ENCODE measurements around the gene TAF12. TPM values are rescaled to one million over a fixed set of nuclear protein-coding genes. Genes with fewer than 3 reads are reported as not detected.
"Not testable (repeated sequence)": the region's sequence is repeated elsewhere in the genome, so short reads cannot be mapped to it uniquely, and the experiment has no call there.

Gene TAF12
- total and polyA plus RNA-seq, 4 donors = 15.2 to 29.3 (median 26.7) TPM

DNA sequence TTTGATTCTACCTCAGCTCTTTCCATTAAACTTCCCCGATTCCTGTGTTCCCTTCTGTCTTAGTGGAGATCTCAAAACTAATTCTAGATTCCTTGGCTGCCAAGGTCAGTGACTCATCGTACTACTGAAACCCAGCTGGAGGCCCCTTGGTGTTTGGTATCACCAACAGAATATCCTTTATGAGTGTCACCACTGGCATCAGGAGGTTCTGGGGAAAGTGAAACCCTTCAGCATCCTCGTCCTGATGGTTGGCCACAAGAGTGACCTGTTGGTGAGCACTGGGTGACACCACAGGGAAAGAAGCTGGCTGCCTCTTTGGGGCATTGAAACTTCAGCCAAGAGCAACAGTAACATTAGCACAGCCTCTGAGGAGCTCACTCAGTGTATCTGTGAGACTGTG, 41.2 kb downstream of the TAF12 start:
- Histone ChIP-seq H3K9me3 (ENCODE audit: control insufficient read depth in 4 of 4, insufficient read depth in 3 of 4, low read length in 3 of 4) (no peaks in the 10 kb centered on the region), H3K27me3 (ENCODE audit: control insufficient read depth in 3 of 3, insufficient read depth in 3 of 3, low read length in 2 of 3) (no peaks in the 10 kb centered on the region), H3K4me3 (no peak overlapping the region), H3K9ac (ENCODE audit: insufficient read depth in 1 of 2, low read length in 2 of 2) (no peak overlapping the region), H3K36me3 (ENCODE audit: control insufficient read depth in 4 of 4, insufficient read depth in 4 of 4, low read length in 4 of 4) (peaks cover 12 to 21% (median 18%) of the 10 kb centered on the region in 4 donors), H3K4me1 (ENCODE audit: control insufficient read depth in 5 of 5, insufficient read depth in 5 of 5, low read length in 5 of 5) (no peaks in the 10 kb centered on the region), H3K27ac (ENCODE audit: low read depth in 1 of 2, low read length in 1 of 2) (no peak overlapping the region)
- WGBS, 2 donors = 71 to 92% methylated on average over 3 of the region's 3 CpGs
- TF ChIP-seq, protein P1, sequence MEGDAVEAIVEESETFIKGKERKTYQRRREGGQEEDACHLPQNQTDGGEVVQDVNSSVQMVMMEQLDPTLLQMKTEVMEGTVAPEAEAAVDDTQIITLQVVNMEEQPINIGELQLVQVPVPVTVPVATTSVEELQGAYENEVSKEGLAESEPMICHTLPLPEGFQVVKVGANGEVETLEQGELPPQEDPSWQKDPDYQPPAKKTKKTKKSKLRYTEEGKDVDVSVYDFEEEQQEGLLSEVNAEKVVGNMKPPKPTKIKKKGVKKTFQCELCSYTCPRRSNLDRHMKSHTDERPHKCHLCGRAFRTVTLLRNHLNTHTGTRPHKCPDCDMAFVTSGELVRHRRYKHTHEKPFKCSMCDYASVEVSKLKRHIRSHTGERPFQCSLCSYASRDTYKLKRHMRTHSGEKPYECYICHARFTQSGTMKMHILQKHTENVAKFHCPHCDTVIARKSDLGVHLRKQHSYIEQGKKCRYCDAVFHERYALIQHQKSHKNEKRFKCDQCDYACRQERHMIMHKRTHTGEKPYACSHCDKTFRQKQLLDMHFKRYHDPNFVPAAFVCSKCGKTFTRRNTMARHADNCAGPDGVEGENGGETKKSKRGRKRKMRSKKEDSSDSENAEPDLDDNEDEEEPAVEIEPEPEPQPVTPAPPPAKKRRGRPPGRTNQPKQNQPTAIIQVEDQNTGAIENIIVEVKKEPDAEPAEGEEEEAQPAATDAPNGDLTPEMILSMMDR (IDR thresholded peaks at IDR 0.05; ENCODE audit: control extremely low read depth, extremely low read depth) = no peak
- no peak for ATAC-seq (ENCODE audit: insufficient read depth, low FRiP score)
- DNase-seq = no peak

DNA sequence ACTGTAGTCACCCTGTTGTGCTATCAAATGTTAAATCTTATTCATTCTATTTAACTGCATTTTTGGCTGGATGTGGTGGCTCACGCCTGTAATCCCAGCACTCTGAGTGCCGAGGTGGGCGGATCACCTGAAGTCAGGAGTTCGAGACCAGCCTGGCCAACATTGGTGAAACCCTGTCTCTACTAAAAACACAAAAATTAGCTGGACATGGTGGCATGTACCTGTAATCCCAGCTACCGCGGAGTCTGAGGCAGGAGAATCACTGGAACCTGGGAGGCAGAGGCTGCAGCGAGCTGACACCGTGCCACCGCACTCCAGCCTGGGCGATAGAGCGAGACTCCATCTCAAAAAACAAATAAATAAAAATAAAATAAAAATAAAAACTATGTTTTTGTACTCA, 46.6 kb downstream of the TAF12 start:
- not testable (repeated sequence) for DNase-seq; H3K9ac ChIP-seq (ENCODE audit: insufficient read depth in 1 of 2, low read length in 2 of 2); H3K27me3 ChIP-seq (ENCODE audit: control insufficient read depth in 3 of 3, insufficient read depth in 3 of 3, low read length in 2 of 3); H3K4me3 ChIP-seq; H3K36me3 ChIP-seq (ENCODE audit: control insufficient read depth in 4 of 4, insufficient read depth in 4 of 4, low read length in 4 of 4); H3K9me3 ChIP-seq (ENCODE audit: control insufficient read depth in 4 of 4, insufficient read depth in 3 of 4, low read length in 3 of 4); H3K4me1 ChIP-seq (ENCODE audit: control insufficient read depth in 5 of 5, insufficient read depth in 5 of 5, low read length in 5 of 5); H3K27ac ChIP-seq (ENCODE audit: low read depth in 1 of 2, low read length in 1 of 2); ATAC-seq (ENCODE audit: insufficient read depth, low FRiP score)
- WGBS, 2 donors = 98% methylated on average over 11 of the region's 11 CpGs

DNA sequence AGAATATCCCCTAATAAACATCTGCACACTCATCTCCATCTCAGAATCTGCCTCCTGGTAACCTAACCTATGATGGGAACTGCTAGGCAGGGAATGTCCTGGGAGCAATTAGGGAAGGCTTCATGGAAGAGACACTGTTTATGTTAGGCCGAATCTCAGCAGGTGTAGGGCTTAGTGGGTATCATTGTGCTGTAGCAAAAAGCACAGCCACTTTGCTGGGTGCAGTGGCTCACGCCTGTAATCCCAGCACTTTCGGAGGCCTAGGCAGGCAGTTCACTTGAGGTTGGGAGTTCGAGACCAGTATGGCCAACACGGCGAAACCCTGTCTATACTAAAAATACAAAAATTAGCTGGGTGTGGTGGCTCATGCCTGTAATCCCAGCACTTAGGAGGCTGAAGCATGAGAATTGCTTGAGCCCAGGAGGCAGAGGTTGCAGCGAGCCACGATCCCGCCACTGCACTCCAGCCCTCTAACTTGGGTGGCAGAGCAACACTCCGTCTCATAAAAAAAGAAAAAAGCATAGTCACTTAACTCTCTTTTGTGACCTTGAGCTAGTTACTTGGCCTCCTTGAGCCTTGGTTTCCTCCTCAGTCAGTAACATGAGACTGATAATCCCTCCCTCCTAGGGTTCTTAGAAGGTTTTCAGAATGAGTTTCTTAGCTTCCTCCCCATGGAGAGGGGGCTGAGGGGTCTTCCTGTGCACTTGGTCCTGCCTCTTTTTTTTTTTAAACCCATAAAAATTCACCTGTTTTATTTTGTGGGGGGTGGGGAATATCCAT, 47.3 kb downstream of the TAF12 start:
- Histone ChIP-seq H3K27me3 (ENCODE audit: control insufficient read depth in 3 of 3, insufficient read depth in 3 of 3, low read length in 2 of 3) (no peaks in the 10 kb centered on the region), H3K9ac (ENCODE audit: insufficient read depth in 1 of 2, low read length in 2 of 2) (no peak overlapping the region), H3K4me1 (ENCODE audit: control insufficient read depth in 5 of 5, insufficient read depth in 5 of 5, low read length in 5 of 5) (peaks cover 0 to 4% (median 1%) of the 10 kb centered on the region in 5 donors), H3K9me3 (ENCODE audit: control insufficient read depth in 4 of 4, insufficient read depth in 3 of 4, low read length in 3 of 4) (no peaks in the 10 kb centered on the region), H3K27ac (ENCODE audit: low read depth in 1 of 2, low read length in 1 of 2) (no peak overlapping the region), H3K4me3 (no peak overlapping the region), H3K36me3 (ENCODE audit: control insufficient read depth in 4 of 4, insufficient read depth in 4 of 4, low read length in 4 of 4) (peaks cover 0 to under 1% (median 0%) of the 10 kb centered on the region in 4 donors)
- ATAC-seq (ENCODE audit: insufficient read depth, low FRiP score) = no peak
- no peak for DNase-seq
- TF ChIP-seq, protein P1 (IDR thresholded peaks at IDR 0.05; ENCODE audit: control extremely low read depth, extremely low read depth) = no peak
- 93 to 95% methylated on average over 10 of the region's 10 CpGs for WGBS, 2 donors

DNA sequence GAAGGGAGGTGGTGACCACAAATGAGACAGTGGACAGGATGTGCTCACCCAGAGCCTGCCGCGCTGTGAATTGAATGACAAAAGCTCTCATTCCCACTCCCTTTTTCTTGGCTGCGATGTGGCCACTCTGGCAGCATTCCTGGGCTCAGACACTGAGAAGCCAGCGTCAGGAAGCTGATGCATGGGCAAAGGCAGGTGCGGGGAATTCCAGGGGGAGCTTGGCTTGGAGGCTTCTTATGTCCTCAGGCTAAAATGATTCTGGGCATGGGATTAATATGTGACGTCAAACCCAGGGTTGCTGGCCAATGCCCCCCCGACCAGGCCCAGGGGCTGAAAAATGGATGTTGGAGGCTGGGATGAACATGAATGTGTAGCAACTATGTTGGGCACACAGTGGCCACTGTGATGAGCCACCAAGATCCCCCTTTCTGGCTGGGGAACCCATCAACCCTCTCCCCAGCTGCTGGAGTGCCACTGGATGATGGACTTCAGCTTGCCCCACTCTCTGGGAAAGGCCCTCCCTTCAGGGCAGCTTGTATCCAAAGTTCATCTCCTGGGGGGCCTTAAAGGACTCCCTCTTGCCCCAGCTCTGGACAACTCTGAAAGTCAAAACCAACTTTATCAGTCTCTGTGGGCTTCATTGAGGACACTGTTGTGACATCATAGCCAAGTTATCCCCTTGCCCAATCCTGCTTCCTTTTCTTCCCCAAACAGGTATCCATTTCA, 48.0 kb downstream of the TAF12 start:
- not testable (repeated sequence) for H3K27me3 ChIP-seq (ENCODE audit: control insufficient read depth in 3 of 3, insufficient read depth in 3 of 3, low read length in 2 of 3); H3K27ac ChIP-seq (ENCODE audit: low read depth in 1 of 2, low read length in 1 of 2); H3K9ac ChIP-seq (ENCODE audit: insufficient read depth in 1 of 2, low read length in 2 of 2); H3K4me1 ChIP-seq (ENCODE audit: control insufficient read depth in 5 of 5, insufficient read depth in 5 of 5, low read length in 5 of 5); ATAC-seq (ENCODE audit: insufficient read depth, low FRiP score); H3K4me3 ChIP-seq; H3K9me3 ChIP-seq (ENCODE audit: control insufficient read depth in 4 of 4, insufficient read depth in 3 of 4, low read length in 3 of 4); H3K36me3 ChIP-seq (ENCODE audit: control insufficient read depth in 4 of 4, insufficient read depth in 4 of 4, low read length in 4 of 4); DNase-seq
- WGBS, 2 donors = 80 to 90% methylated on average over 7 of the region's 7 CpGs

DNA sequence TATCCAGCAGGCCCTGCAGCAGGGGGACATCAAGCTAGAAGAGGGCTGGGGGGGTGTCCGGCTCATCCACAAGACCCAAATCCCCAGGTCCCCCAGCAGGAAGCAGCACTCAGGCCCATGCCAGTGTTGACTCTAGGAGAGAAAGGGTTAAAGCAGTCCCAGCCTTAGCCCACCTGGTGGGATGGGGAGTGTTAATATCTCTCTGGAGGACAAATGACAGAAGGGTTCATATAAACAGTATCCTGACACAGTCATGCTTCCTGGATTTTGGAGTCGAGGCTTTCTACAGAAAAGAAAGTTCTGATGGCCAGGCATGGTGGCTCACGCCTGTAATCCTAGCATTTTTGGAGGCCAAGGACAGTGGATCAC, 48.9 kb downstream of the TAF12 start:
- not testable (repeated sequence) for H3K36me3 ChIP-seq (ENCODE audit: control insufficient read depth in 4 of 4, insufficient read depth in 4 of 4, low read length in 4 of 4); DNase-seq
- WGBS, 2 donors = 90% methylated on average over 3 of the region's 3 CpGs

More for the DNA sequence above, 48.9 kb downstream of the TAF12 start:
- not testable (repeated sequence) for H3K4me3 ChIP-seq; H3K4me1 ChIP-seq (ENCODE audit: control insufficient read depth in 5 of 5, insufficient read depth in 5 of 5, low read length in 5 of 5); H3K27me3 ChIP-seq (ENCODE audit: control insufficient read depth in 3 of 3, insufficient read depth in 3 of 3, low read length in 2 of 3); H3K9ac ChIP-seq (ENCODE audit: insufficient read depth in 1 of 2, low read length in 2 of 2); ATAC-seq (ENCODE audit: insufficient read depth, low FRiP score); H3K9me3 ChIP-seq (ENCODE audit: control insufficient read depth in 4 of 4, insufficient read depth in 3 of 4, low read length in 3 of 4); H3K27ac ChIP-seq (ENCODE audit: low read depth in 1 of 2, low read length in 1 of 2)
